SU-DHL-6 (cell line): ENCODE measurements around the gene VTA1.
"Not testable (repeated sequence)": the region's sequence is repeated elsewhere in the genome, so short reads cannot be mapped to it uniquely, and the experiment has no call there.

Source experiments
- H2AFZ ChIP-seq: fragments of 200-600 bp; sonication (generic); 2 replicates; pipeline ENCODE4 v1.6.1; 2014; ENCODE audit warnings: low read depth, mild to moderate bottlenecking, moderate library complexity, mixed read lengths, antibody characterized with exemption, low read length; ENCODE audit not compliant: severe bottlenecking
- H3F3A ChIP-seq: fragments of 200-600 bp; shearing (Covaris generic); 2 replicates; pipeline ENCODE4 v1.6.0; 2016; ENCODE audit warnings: antibody characterized with exemption, mild to moderate bottlenecking; ENCODE audit not compliant: insufficient read depth
- H3K27ac ChIP-seq: fragments of 200-600 bp; sonication (generic); 2 replicates; pipeline ENCODE4 v1.5.1; 2016; ENCODE audit warnings: low read depth, mild to moderate bottlenecking, low read length, moderate library complexity, mixed read lengths
- H3K27me3 ChIP-seq: fragments of 200-600 bp; sonication (generic), shearing (Covaris generic); 2 replicates; pipeline ENCODE4 v1.6.0; 2014; ENCODE audit warnings: mild to moderate bottlenecking, low read length
- H3K36me3 ChIP-seq: fragments of 200-600 bp; sonication (generic); 2 replicates; pipeline ENCODE4 v1.6.1; 2014; ENCODE audit warnings: mild to moderate bottlenecking, low read length, mixed read lengths
- H3K4me2 ChIP-seq: fragments of 300-600, 200-600 bp; shearing (Covaris generic), sonication (generic); 2 replicates; pipeline ENCODE4 v1.6.0; 2014; ENCODE audit warnings: low read length, low read depth, mild to moderate bottlenecking; ENCODE audit not compliant: poor library complexity, severe bottlenecking
- H3K4me3 ChIP-seq: fragments of 200-600 bp; sonication (generic); 2 replicates; pipeline ENCODE4 v1.5.1; 2014; ENCODE audit warnings: antibody characterized with exemption, low read length, mild to moderate bottlenecking, mixed read lengths; ENCODE audit not compliant: insufficient read depth, poor library complexity, severe bottlenecking
- H3K79me2 ChIP-seq: fragments of 200-600 bp; sonication (generic); 2 replicates; pipeline ENCODE4 v1.6.1; 2014; ENCODE audit warnings: mild to moderate bottlenecking, low read length, moderate library complexity; ENCODE audit not compliant: insufficient read depth
- H3K9ac ChIP-seq: fragments of 200-600 bp; sonication (generic); 2 replicates; pipeline ENCODE4 v1.7.0; 2014; ENCODE audit warnings: mild to moderate bottlenecking, low read length
- H3K9me2 ChIP-seq: fragments of 200-600 bp; sonication (generic); replicated peaks from 2 replicates; pipeline ENCODE4 v1.6.1; 2014; ENCODE audit warnings: low read length; ENCODE audit not compliant: insufficient read depth
- H3K9me3 ChIP-seq: fragments of 200-600 bp; sonication (generic); 2 replicates; pipeline ENCODE4 v1.6.1; 2014; ENCODE audit warnings: low read length, mixed read lengths; ENCODE audit not compliant: insufficient read depth
- H4K20me1 ChIP-seq: fragments of 200-600 bp; sonication (generic); 2 replicates; pipeline ENCODE4 v1.6.1; 2014; ENCODE audit warnings: low read depth, mild to moderate bottlenecking, antibody characterized with exemption, low read length, moderate library complexity, mixed read lengths
- CTCF ChIP-seq: fragments of 200-600 bp; sonication (generic); IDR thresholded peaks from one replicate; pipeline ENCODE4 v1.5.1; 2017; ENCODE audit warnings: antibody characterized with exemption, mild to moderate bottlenecking, low read length, moderate library complexity; ENCODE audit not compliant: insufficient read depth, poor library complexity, severe bottlenecking
- EZH2phosphoT487 ChIP-seq: fragments of 200-600 bp; sonication (generic), shearing (Covaris generic); conservative IDR thresholded peaks from 2 replicates; pipeline ENCODE4 v1.6.1; 2018; ENCODE audit warnings: mild to moderate bottlenecking, antibody characterized with exemption, low read length, moderate library complexity, mixed read lengths

The VTA1 gene

GRCh38 chr6:142225552-142225951 lies 78.5 kb downstream of the VTA1 start:
- Histone ChIP-seq H3K27ac (no peak overlapping the region), H3F3A (no peaks in the 10 kb centered on the region), H3K36me3 (no peaks in the 10 kb centered on the region), H2AFZ (no peak overlapping the region), H3K4me3 (no peak overlapping the region), H3K4me2 (no peak overlapping the region), H3K79me2 (no peaks in the 10 kb centered on the region), H4K20me1 (no peaks in the 10 kb centered on the region), H3K9me2 (no peaks in the 10 kb centered on the region), H3K9me3 (no peaks in the 10 kb centered on the region), H3K27me3 (no peaks in the 10 kb centered on the region), H3K9ac (no peak overlapping the region)
- TF ChIP-seq EZH2phosphoT487 (no peak), CTCF (no peak)

GRCh38 chr6:142226731-142227130 lies 79.7 kb downstream of the VTA1 start:
- Histone ChIP-seq H3K79me2 (no peaks in the 10 kb centered on the region), H3K9me2 (no peaks in the 10 kb centered on the region), H3K4me2 (no peak overlapping the region), H3K9me3 (no peaks in the 10 kb centered on the region), H3F3A (no peaks in the 10 kb centered on the region), H3K27ac (no peak overlapping the region), H3K9ac (no peak overlapping the region), H3K36me3 (no peaks in the 10 kb centered on the region), H3K27me3 (no peaks in the 10 kb centered on the region), H2AFZ (no peak overlapping the region), H3K4me3 (no peak overlapping the region), H4K20me1 (no peaks in the 10 kb centered on the region)
- TF ChIP-seq EZH2phosphoT487: no peak

- H3K9me3 ChIP-seq, H3K36me3 ChIP-seq, H4K20me1 ChIP-seq, H3K9ac ChIP-seq, H3K27ac ChIP-seq, H3K4me3 ChIP-seq, H3K4me2 ChIP-seq, H2AFZ ChIP-seq, H3F3A ChIP-seq, H3K27me3 ChIP-seq, H3K9me2 ChIP-seq, H3K79me2 ChIP-seq: not testable (repeated sequence)
These were observed 82.6 kb downstream of the VTA1 start for GRCh38 chr6:142229518-142230270.

- not testable (repeated sequence) for H4K20me1 ChIP-seq, H3K9me3 ChIP-seq
These were observed 85.4 kb downstream of the VTA1 start for GRCh38 chr6:142232206-142233044.

More at GRCh38 chr6:142232206-142233044, 85.4 kb downstream of the VTA1 start:
- H3K4me3 ChIP-seq, H3F3A ChIP-seq, H3K4me2 ChIP-seq, H3K9me2 ChIP-seq, H3K36me3 ChIP-seq, H3K79me2 ChIP-seq, H3K27me3 ChIP-seq, H2AFZ ChIP-seq, H3K9ac ChIP-seq, H3K27ac ChIP-seq: not testable (repeated sequence)
